Adrenal gland (tissue), 5 donors: ENCODE data around the gene TSHZ2.

ENCODE experiments used
- CTCF ChIP-seq, 6 experiments: fragments of 450-650 bp in 4 of 6; fragments of 200-600 bp in 2 of 6; sonication (generic) in 1 of 6; IDR thresholded peaks; 1 replicate in 5 of 6; 2 replicates in 1 of 6; pipeline versions ENCODE4 v1.5.1 to v1.8.0; 2016 to 2021; ENCODE audit warnings: antibody characterized with exemption in 6 of 6, mild to moderate bottlenecking in 2 of 6, moderate library complexity in 1 of 6
- POLR2A ChIP-seq, 2 donors: fragments of 450-650 bp; IDR thresholded peaks; one replicate each; pipeline ENCODE4 v1.6.1; 2017; ENCODE audit warnings: antibody characterized with exemption in 2 of 2, mild to moderate bottlenecking in 2 of 2, moderate library complexity in 1 of 2
- donor health status: DM: no; HTN: no; CAD: no.

GRCh38 chr20:53438368-53438767 lies 466.2 kb downstream of the TSHZ2 start:
- no peak for TF ChIP-seq CTCF (IDR thresholded peaks at IDR 0.05)
- no peak for TF ChIP-seq POLR2A (IDR thresholded peaks at IDR 0.05)
